WTC11 (cell line): Measurements from ENCODE around the gene CACNG7. TPM values are rescaled to one million over a fixed set of nuclear protein-coding genes. Genes with fewer than 3 reads are reported as not detected.

Source experiments
- ATAC-seq: fragments of 200-7000 bp; cut with Tn5 transposase; 2 replicates; pipeline ENCODE4 v1.10.0; 2021; ENCODE audit warnings: mild to moderate bottlenecking, moderate library complexity
- CTCF ChIA-PET: fragments of 300-600 bp; sonication (Branson Sonifier 250); formaldehyde crosslinking; loops from one replicate; lab custom pipeline; 2021; ENCODE audit warnings: antibody characterized with exemption; lab: Charles Lee
- POLR2A ChIA-PET: fragments of 350-600 bp; sonication (Branson Sonifier 250); formaldehyde crosslinking; loops from one replicate; lab custom pipeline; 2021; ENCODE audit warnings: antibody characterized with exemption; lab: Charles Lee
- DNase-seq: peaks from one replicate; pipeline ENCODE4 v3.0.0; 2021; ENCODE audit warnings: low spot score
- H3K27ac Mint-ChIP-seq: 2 replicates; pipeline ENCODE4 v1.8.0; 2021; ENCODE audit warnings: mixed read lengths
- H3K27me3 Mint-ChIP-seq: 2 replicates; pipeline ENCODE4 v1.8.0; 2021; ENCODE audit warnings: low read depth, mild to moderate bottlenecking, moderate library complexity, mixed read lengths
- H3K36me3 Mint-ChIP-seq: 2 replicates; pipeline ENCODE4 v1.8.0; 2021; ENCODE audit warnings: mixed read lengths
- H3K4me1 Mint-ChIP-seq: 2 replicates; pipeline ENCODE4 v1.8.0; 2022; ENCODE audit warnings: mixed read lengths
- H3K4me3 Mint-ChIP-seq: 2 replicates; pipeline ENCODE4 v1.8.0; 2021; ENCODE audit warnings: mild to moderate bottlenecking, moderate library complexity, mixed read lengths
- H3K9me3 Mint-ChIP-seq: 2 replicates; pipeline ENCODE4 v1.8.0; 2021; ENCODE audit warnings: mixed read lengths
- CREB1 ChIP-seq: sonication (generic); formaldehyde crosslinking; IDR thresholded peaks from 2 replicates; pipeline ENCODE4 v1.8.0; 2023; ENCODE audit warnings: mild to moderate bottlenecking, missing genetic modification reagents
- EMX1 ChIP-seq: fragments of 250-450 bp; sonication (Bioruptor Pico); IDR thresholded peaks from 2 replicates; pipeline ENCODE4 v1.8.0; 2021; ENCODE audit warnings: mild to moderate bottlenecking
- KAT7 ChIP-seq: sonication (generic); formaldehyde crosslinking; IDR thresholded peaks from 2 replicates; pipeline ENCODE4 v1.8.1; 2023; ENCODE audit warnings: missing genetic modification reagents, mild to moderate bottlenecking, borderline replicate concordance
- NR2C2 ChIP-seq: sonication (generic); formaldehyde crosslinking; IDR thresholded peaks from 2 replicates; pipeline ENCODE4 v1.8.0; 2022; ENCODE audit warnings: mild to moderate bottlenecking, missing genetic modification reagents
- PRRX2 ChIP-seq: fragments of 250-450 bp; sonication (Bioruptor Pico); IDR thresholded peaks from 2 replicates; pipeline ENCODE4 v1.8.0; 2021; ENCODE audit warnings: mild to moderate bottlenecking
- RELA ChIP-seq: sonication (generic); formaldehyde crosslinking; IDR thresholded peaks from 2 replicates; pipeline ENCODE4 v1.8.1; 2022; ENCODE audit warnings: missing genetic modification reagents, mild to moderate bottlenecking, borderline replicate concordance
- SMAD4 ChIP-seq: sonication (generic); formaldehyde crosslinking; IDR thresholded peaks from 2 replicates; pipeline ENCODE4 v1.8.0; 2022; ENCODE audit warnings: mild to moderate bottlenecking, missing genetic modification reagents
- SP1 ChIP-seq: sonication (generic); formaldehyde crosslinking; conservative IDR thresholded peaks from 2 replicates; pipeline ENCODE4 v1.8.1; 2022; ENCODE audit warnings: missing genetic modification reagents
- ZNF263 ChIP-seq: sonication (generic); formaldehyde crosslinking; IDR thresholded peaks from 2 replicates; pipeline ENCODE4 v1.8.1; 2022; ENCODE audit warnings: low read depth, mild to moderate bottlenecking, moderate library complexity, missing genetic modification reagents
- total RNA-seq: library from RNA; stranded (reverse); gene quantifications from 3 replicates; pipeline ENCODE4 v1.2.3, GENCODE V29; 2021
- TF ChIP-seq, protein P1 (sequence below): sonication (generic); formaldehyde crosslinking; IDR thresholded peaks from 2 replicates; pipeline ENCODE4 v1.8.0; 2023; ENCODE audit warnings: missing genetic modification reagents
- TF ChIP-seq, protein P2 (sequence below): sonication (generic); formaldehyde crosslinking; IDR thresholded peaks from 2 replicates; pipeline ENCODE4 v1.8.0; 2022; ENCODE audit warnings: mild to moderate bottlenecking, missing genetic modification reagents
- TF ChIP-seq, protein P3 (sequence below): sonication (generic); formaldehyde crosslinking; conservative IDR thresholded peaks from 2 replicates; pipeline ENCODE4 v1.8.1; 2023; ENCODE audit warnings: mild to moderate bottlenecking, low read depth, missing genetic modification reagents, moderate library complexity
- TF ChIP-seq, protein P4 (sequence below): sonication (generic); formaldehyde crosslinking; IDR thresholded peaks from 2 replicates; pipeline ENCODE4 v1.8.0; 2022; ENCODE audit warnings: mild to moderate bottlenecking, missing genetic modification reagents
- TF ChIP-seq, protein P5 (sequence below): fragments of 250-450 bp; sonication (Bioruptor Pico); conservative IDR thresholded peaks from 2 replicates; pipeline ENCODE4 v1.9.0; 2021; ENCODE audit warnings: mild to moderate bottlenecking
- TF ChIP-seq, protein P6 (sequence below): sonication (generic); formaldehyde crosslinking; IDR thresholded peaks from 2 replicates; pipeline ENCODE4 v1.8.0; 2022; ENCODE audit warnings: missing genetic modification reagents

Gene CACNG7
- total RNA-seq, 1 experiment from 2014 or later: 33.3 TPM

DNA sequence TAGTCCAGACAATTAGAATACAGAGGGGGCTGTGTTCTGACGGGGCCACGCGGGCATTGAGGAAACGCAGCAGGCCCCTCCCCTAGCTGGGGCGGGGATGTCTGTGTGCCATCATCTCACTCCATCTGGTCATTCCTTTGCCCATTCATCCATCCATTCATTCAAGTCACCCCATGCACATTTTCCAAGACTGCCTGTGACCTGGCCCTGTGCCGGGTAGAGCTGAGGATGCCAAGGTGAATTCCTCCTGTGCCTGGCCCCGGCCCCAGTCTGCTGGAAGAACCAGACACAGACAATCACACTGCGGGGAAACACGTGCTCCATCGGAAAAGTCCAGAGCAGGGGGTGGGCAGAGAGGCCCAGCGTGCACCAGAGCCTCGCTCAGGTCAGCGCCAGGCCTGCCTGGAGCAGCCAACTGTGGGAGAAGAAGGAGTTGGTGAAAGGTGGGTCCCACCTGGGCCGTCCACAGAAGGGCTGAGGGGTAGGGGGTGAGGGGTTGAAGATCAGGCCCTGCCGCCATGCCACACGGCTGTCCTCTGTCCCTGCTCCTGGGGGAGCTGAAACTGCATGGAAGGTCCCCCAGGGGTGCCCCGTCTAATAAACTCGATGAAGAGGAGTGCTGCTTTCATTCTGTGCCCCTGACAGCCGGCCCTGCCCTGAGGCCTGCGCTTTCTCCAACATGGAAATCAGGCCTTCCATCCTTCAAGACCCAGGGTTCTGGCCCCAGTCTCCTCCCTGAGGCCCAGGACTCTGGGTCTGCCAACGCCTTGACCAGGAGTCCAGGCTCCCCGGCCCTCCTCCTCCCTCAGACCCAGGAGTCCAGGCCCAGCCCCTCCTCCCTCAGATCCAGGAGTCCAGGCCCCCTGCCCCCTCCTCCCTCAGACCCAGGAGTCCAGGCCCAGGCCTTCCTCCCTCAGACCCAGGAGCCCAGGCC, 80.8 kb downstream of the CACNG7 start:
- Mint-ChIP-seq H3K27me3 (peaks cover 32% of the 10 kb centered on the region), H3K4me3 (peak overlapping the region; percentile 14; the same call in 1 of the 2 replicates), H3K4me1 (peaks cover 16% of the 10 kb centered on the region), H3K27ac (no peak overlapping the region; the same call in 1 of the 2 replicates), H3K36me3 (no peaks in the 10 kb centered on the region), H3K9me3 (no peaks in the 10 kb centered on the region)
- ATAC-seq (peak; percentile 13), DNase-seq (no peak)
- ChIA-PET CTCF (interaction anchor here (1.6 to 2.1 kb wide), 3 partner anchors 9 to 40 kb away, joined by 3 to 6 read pairs (median 5); no protein-coding TSS in a partner anchor), POLR2A (interaction anchor here (1.2 kb wide), 1 partner anchor 9 kb away, joined by 3 read pairs; no protein-coding TSS in a partner anchor)
- TF ChIP-seq EMX1 (peak; percentile 47; the same call in 1 of the 2 replicates), RELA (CRISPR knock-in tag) (peak; percentile 24; the same call in 1 of the 2 replicates), PRRX2 (CRISPR knock-in tag) (no peak)
- TF ChIP-seq, all 79 proteins: peak for 2

DNA sequence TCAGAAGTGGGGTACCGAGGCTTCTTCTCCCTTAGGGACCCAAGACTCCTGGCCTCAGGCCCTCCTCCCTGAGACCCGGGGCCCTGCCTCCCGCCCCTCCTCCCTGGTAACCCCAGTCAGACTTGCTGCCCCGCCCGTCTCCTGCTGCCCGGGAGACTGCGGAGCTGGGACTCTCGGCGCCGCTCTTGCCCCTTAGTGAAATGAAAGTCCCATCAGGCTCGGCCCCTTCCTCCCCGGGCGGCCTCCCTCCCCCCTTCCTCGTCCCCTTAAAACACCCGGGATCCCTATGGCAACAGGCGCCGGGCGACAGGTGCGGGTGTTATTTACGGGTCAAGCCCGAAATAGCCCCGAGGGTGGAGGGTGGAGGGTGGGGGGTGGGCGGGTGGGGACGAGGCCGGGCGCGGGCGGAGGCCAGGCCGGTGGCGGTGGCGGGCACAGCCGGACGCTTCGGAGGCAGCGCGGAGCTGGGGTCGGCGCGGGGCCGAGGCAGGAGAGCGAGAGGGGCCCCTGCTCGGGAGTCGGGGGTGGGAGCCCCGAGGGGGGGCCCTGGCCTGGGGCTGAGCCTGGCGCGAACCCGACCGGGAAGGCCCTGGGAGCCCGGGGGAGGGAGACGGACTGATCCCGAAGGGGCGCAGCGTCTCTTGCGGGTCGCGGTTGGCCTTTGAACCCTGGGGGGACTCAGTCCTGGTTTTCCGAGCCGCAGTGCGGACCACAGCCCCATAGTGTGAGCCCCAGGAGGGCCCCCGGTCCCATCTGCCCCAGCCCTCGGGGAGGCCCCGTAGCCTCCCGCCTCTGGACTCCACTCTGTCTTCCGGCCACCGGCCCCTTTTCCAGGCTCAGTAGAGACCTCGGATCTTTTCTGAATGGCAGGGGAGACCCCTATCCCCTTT, 82.4 kb downstream of the CACNG7 start, which contains the start of gene CACNG6:
TSS of gene CACNG6 (plus strand) at position 414 of the 890 bp plus-strand sequence. CDS start 1,241 bp downstream, outside the sequence.
- H3K4me1 Mint-ChIP-seq: peaks cover 16% of the 10 kb centered on the region
- no peaks in the 10 kb centered on the region for H3K36me3 Mint-ChIP-seq
- CTCF ChIA-PET: interaction anchor here (0.6 to 2.7 kb wide), 8 partner anchors 11 to 181 kb away, joined by 3 to 13 read pairs (median 4); no protein-coding TSS in a partner anchor
- POLR2A ChIA-PET: interaction anchor here (0.5 to 1.0 kb wide), 3 partner anchors 11 to 84 kb away, joined by 3 to 4 read pairs (median 3); no protein-coding TSS in a partner anchor
- peaks cover 48% of the 10 kb centered on the region for H3K27me3 Mint-ChIP-seq
- H3K4me3 Mint-ChIP-seq: peak within 1 kb of the TSS; percentile 68
- DNase-seq (peak; percentile 69), ATAC-seq (peak; percentile 60)
- TF ChIP-seq SP1 (0 out of 2 replicates have a peak, but pooled peaks have one; percentile 25), KAT7 (no peak), ZNF263 (peak; percentile 30; the same call in 1 of the 2 replicates), SMAD4 (CRISPR knock-in tag) (no peak)
- no peaks in the 10 kb centered on the region for H3K9me3 Mint-ChIP-seq
- no peak within 1 kb of the TSS for H3K27ac Mint-ChIP-seq

DNA sequence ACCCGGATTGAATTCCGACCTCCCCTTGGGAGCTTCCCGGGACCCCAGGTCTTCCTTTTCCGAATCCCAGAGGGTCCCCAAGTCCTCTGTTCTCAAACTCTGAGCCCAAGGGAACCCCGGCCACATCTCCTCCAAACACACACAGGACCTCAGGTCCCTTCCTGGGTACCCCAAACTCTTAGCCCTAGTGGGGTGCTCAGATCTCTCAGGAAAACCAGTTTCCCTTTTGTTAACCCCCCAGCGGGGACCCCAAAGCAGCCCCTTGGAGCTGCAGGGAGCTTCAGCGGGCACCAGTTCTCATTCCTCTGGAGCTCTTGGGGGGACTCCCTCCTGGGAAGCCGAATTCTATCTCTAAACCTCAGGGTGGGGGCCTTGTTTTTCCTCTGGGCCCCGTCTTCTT, 83.1 kb downstream of the CACNG7 start:
- Mint-ChIP-seq H3K4me3 (peak overlapping the region; percentile 68), H3K27ac (no peak overlapping the region), H3K4me1 (peaks cover 16% of the 10 kb centered on the region), H3K36me3 (no peaks in the 10 kb centered on the region), H3K9me3 (no peaks in the 10 kb centered on the region), H3K27me3 (peaks cover 55% of the 10 kb centered on the region)
- no peak for ATAC-seq
- DNase-seq: no peak
- ChIA-PET CTCF (interaction anchor here (1.0 to 2.7 kb wide), 5 partner anchors 11 to 50 kb away, joined by 3 to 13 read pairs (median 6); no protein-coding TSS in a partner anchor), POLR2A (no interaction called here)
- TF ChIP-seq, protein P1, sequence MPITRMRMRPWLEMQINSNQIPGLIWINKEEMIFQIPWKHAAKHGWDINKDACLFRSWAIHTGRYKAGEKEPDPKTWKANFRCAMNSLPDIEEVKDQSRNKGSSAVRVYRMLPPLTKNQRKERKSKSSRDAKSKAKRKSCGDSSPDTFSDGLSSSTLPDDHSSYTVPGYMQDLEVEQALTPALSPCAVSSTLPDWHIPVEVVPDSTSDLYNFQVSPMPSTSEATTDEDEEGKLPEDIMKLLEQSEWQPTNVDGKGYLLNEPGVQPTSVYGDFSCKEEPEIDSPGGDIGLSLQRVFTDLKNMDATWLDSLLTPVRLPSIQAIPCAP (CRISPR knock-in tag): no peak
- TF ChIP-seq, protein P2, sequence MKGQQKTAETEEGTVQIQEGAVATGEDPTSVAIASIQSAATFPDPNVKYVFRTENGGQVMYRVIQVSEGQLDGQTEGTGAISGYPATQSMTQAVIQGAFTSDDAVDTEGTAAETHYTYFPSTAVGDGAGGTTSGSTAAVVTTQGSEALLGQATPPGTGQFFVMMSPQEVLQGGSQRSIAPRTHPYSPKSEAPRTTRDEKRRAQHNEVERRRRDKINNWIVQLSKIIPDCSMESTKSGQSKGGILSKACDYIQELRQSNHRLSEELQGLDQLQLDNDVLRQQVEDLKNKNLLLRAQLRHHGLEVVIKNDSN: no peak
- TF ChIP-seq RELA (CRISPR knock-in tag): no peak
- TF ChIP-seq, protein P3, sequence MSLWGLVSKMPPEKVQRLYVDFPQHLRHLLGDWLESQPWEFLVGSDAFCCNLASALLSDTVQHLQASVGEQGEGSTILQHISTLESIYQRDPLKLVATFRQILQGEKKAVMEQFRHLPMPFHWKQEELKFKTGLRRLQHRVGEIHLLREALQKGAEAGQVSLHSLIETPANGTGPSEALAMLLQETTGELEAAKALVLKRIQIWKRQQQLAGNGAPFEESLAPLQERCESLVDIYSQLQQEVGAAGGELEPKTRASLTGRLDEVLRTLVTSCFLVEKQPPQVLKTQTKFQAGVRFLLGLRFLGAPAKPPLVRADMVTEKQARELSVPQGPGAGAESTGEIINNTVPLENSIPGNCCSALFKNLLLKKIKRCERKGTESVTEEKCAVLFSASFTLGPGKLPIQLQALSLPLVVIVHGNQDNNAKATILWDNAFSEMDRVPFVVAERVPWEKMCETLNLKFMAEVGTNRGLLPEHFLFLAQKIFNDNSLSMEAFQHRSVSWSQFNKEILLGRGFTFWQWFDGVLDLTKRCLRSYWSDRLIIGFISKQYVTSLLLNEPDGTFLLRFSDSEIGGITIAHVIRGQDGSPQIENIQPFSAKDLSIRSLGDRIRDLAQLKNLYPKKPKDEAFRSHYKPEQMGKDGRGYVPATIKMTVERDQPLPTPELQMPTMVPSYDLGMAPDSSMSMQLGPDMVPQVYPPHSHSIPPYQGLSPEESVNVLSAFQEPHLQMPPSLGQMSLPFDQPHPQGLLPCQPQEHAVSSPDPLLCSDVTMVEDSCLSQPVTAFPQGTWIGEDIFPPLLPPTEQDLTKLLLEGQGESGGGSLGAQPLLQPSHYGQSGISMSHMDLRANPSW: no peak
- no peak for TF ChIP-seq CREB1
- TF ChIP-seq, protein P4, sequence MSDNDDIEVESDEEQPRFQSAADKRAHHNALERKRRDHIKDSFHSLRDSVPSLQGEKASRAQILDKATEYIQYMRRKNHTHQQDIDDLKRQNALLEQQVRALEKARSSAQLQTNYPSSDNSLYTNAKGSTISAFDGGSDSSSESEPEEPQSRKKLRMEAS: no peak
- TF ChIP-seq, protein P5, sequence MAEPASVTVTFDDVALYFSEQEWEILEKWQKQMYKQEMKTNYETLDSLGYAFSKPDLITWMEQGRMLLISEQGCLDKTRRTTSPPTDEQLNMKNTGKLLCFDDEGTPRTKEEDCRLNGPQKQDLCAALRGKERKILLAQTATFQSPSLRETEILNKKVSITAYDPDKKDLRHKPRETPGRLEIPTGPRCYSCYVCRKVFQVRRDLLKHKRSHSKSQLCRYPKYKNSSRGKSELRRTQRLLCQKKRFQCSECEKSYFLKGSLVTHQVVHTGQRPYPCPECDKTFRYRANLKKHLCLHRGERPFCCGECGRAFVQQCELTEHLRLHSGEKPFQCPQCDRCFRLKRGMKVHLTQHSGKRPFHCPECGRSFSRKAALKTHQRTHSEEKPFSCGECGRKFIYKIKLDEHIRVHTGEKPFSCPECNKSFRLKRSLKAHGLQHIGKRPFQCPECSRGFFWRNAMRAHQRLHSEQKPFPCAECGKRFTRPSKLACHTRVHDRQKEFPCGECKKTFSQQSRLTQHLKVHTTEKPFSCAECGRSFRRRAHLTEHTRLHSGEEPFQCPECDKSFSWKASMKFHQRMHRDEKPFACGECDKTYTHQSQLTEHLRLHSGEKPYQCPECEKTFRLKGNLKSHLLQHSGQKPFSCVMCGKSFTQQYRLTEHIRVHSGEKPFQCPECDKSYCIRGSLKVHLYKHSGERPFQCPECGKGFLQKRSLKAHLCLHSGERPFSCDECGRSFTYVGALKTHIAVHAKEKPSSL (CRISPR knock-in tag): no peak
- TF ChIP-seq NR2C2 (CRISPR knock-in tag): no peak
- TF ChIP-seq, protein P6, sequence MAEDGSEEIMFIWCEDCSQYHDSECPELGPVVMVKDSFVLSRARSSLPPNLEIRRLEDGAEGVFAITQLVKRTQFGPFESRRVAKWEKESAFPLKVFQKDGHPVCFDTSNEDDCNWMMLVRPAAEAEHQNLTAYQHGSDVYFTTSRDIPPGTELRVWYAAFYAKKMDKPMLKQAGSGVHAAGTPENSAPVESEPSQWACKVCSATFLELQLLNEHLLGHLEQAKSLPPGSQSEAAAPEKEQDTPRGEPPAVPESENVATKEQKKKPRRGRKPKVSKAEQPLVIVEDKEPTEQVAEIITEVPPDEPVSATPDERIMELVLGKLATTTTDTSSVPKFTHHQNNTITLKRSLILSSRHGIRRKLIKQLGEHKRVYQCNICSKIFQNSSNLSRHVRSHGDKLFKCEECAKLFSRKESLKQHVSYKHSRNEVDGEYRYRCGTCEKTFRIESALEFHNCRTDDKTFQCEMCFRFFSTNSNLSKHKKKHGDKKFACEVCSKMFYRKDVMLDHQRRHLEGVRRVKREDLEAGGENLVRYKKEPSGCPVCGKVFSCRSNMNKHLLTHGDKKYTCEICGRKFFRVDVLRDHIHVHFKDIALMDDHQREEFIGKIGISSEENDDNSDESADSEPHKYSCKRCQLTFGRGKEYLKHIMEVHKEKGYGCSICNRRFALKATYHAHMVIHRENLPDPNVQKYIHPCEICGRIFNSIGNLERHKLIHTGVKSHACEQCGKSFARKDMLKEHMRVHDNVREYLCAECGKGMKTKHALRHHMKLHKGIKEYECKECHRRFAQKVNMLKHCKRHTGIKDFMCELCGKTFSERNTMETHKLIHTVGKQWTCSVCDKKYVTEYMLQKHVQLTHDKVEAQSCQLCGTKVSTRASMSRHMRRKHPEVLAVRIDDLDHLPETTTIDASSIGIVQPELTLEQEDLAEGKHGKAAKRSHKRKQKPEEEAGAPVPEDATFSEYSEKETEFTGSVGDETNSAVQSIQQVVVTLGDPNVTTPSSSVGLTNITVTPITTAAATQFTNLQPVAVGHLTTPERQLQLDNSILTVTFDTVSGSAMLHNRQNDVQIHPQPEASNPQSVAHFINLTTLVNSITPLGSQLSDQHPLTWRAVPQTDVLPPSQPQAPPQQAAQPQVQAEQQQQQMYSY: no peak
